AG08395 (cell line): ENCODE results near the gene TGM1.

Experiments used
- DNase-seq: peaks from one replicate; pipeline ENCODE4 v3.0.0; 2012; ENCODE audit warnings: mixed read lengths, low spot score

TGM1 gene

DNA sequence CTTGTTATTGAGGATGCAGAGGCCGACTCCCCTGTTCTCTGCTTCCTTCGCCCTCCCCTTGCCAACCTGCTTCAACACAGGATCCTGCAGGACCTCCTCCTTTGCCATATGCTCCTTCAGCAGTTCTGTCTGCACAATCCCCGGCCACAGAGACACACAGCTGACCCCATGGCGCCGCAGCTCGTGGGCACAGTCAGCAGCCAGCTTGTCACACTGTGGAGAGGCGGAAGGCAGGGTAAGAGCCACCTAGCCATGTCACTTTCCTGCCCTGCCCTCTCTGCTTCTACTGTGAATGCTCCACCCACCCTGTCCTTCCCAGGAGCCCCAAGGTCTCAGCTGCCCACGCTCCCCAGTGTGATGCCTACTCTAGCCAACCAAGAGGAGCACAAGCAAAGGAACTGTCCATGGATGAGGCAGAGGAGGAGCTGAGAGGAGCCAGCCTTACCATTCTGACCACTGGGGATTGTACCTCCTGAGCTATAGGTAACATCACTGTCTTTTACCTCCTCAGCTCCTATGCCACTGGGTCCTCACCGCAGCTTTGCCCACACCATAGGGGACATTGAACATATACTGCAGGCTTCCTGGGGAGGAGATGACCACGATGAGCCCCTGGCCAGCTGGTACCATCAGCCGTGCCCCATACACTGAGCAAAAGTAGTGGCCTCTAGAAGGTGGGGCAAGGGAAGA lies 29.3 kb upstream of the TGM1 start:
- no peak for DNase-seq

DNA sequence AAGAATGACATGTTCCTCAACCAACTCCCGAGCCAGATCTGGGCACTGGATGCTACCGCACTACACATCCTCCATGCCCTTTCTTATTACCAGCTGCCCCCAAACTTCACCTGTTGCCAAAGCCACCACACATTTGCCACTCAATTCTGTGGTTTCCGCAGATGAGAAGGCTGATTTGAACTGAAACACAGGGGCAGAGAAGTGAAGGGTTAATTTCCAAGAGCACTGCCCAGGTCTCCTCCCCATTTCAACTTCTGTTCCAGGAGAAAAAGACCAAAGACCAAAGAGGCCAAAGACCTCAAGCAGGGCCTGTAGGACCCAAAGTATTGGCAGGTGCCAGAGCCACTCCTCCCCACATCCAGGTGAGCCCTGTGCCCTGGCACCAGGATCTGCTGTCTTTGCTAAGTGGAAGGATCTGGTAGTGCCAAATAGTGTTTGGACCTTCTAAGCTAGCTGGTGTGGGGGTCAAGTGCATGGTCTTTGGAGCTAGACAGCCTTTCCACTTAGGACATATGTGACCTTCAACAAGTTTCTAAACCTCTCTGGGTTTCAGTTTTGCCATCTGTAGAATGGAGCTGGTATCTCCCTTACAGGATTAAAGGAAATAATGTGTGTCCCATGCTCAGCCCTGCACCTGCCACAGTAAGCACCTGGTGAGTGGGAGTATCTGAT lies 28.6 kb upstream of the TGM1 start:
- DNase-seq: no peak

- DNase-seq: no peak
These were observed 27.8 kb upstream of the TGM1 start for GRCh38 chr14:24290746-24291145.

DNA sequence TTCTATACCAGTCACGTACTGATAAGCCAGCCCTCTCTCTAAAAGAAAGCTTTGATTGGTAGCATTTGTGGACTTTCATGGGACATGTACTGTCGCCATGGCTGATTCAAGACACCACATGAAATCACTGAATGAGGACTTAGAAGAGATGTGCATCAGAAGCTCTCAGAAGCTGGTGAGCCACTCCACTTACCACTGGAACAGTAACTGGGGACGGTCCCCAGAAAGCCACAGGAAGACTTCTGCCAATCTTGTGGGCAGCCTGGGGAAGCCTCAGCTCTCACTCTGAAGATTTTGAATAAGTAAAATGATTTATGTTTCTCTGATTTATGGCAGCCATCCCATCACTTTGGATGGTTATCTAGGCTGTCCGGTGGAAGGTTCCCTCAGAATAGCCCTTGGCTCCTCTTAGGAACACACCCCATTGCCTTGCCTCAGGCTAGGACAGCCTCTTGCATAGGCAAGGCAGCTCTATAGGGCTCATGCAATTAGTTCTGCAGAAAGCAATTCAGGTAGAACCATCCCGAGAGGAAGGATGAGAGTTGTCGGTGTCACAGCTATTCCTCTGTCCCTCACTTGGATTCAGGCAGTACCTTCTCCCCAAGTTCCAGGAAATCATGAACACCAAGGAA lies 26.8 kb upstream of the TGM1 start:
- no peak for DNase-seq

DNA sequence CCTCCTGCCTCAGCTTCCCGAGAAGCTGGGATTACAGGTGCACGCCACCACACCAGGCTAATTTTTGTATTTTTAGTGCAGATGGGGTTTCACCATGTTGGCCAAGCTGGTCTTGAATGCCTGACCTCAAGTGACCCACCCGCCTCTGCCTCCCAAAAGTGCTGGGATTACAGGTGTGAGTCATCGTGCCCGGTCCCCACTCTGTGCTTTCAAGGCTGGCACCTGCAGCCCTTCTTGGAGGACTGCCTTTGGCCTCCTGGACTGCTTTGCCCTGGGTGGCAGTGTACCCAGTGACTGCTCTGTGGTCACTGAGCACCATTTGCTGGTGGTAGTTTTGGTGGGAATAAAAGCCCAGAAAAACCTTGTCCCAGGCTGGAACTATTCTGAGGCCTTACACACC lies 24.0 kb upstream of the TGM1 start:
- DNase-seq: no peak

- DNase-seq: peak; percentile 26
These were observed 22.4 kb upstream of the TGM1 start for GRCh38 chr14:24285351-24285750.

DNA sequence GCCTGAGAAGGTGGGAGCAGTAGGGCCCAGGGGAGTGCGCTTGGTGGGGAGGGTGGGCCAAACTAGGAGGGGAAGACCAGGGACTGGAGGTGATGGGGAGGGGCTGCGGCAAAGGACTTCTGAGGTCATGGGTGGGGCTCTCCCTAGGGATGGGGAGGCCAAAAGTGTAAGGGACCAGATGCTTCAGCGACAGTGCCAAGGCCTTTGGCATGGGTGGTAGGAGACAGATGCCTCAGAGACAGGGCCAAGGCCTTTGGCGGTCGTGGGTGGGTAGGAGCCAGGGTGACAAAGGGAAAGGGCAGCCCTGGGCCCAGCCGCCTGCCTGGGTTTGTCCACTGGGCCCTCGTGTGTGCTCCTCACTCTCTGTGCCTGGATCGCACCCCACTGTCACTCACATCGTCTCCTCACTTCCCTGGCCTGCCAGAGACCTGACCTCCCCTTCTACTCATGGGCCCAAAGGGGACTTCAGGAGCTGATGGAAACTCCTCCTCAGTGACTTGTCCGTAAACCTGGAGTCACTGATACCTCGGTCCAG lies 21.6 kb upstream of the TGM1 start:
- no peak for DNase-seq

DNA sequence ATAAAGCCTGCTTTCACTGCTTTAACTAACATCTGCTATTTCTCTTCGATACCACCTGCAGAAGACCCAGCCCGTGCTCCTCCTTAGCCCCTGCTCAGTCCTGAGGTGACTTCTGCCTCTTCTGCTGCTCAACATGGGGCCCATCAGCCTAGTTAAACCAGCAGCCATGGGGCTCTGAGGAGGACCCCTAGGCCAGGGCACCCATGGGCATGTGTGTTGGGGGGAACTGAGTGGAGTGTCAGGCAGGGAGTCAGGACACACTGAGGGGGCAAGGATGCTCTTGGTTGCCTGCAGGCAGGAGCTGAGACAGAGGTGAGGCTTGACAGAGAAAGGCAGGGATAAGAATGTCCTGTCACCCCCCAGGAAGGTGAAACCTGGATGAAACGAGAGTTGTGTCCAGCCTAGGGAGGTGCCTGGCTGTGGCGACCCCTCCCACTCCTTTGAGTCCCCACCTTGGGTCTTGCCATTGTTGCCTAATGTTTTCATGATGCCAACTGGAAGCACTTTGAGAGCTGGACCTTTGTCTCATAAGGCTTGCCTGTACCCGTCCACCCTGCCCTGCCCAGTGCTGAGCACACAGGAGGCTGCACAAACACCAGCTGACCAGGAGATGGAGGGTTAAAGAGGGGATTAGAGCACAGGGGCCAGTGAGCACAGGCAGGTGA lies 21.0 kb upstream of the TGM1 start:
- DNase-seq: no peak

DNA sequence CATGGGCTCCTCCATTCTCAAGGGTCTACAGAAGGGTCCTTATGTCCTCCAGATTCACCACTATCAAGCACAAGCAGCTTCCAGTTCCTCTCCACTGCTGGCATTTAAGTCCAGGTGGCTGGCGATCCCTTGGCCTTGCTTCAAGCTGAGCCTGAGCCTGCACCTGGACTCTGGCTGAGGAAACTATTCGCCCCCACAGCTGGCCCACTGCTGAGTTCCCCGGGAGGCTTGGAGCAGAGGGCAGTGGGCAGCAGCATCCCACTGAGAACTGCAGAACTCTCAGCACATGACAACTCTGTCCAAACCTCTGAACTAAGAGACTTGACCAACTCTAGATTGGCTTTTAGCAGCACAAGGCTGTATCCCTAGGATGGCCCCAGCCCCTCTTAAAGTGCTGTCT lies 19.8 kb upstream of the TGM1 start:
- no peak for DNase-seq

GRCh38 chr14:24281636-24282035 lies 18.7 kb upstream of the TGM1 start:
- DNase-seq: no peak

DNA sequence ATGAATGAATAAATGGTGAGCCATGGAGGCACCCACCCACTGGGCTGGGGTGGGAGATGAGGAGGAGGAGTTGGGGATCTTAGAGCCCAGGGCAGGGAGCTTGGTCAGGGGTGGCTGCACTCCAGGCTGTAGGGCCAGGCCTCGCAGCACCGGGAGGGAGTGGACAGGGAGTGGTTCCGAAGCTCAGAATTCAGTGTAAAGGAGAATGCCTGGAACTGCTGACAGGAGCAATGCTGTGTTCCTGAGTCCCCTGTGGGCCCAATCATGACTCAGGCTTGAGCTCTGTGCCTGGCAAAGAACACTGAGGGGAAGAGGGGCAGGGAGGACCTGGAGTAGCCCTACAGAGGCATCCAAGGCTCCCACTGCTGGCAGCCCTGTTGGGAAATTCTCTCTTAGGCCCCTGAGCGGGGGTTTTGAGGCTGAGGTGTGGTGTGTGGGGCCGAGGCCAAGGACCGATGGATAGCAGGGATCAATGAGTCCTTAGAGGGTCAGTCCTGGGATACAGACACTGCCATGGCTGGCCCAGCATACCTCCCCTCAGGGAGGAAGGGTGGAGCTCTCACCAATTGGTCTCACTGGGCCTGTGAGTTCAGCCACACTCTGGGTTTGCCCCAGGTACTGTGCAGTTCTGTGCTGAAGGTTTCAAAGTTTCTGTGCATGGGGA lies 18.0 kb upstream of the TGM1 start:
- DNase-seq: no peak

- peak; percentile 20 for DNase-seq
These were observed 16.6 kb upstream of the TGM1 start for GRCh38 chr14:24279301-24280186.

DNA sequence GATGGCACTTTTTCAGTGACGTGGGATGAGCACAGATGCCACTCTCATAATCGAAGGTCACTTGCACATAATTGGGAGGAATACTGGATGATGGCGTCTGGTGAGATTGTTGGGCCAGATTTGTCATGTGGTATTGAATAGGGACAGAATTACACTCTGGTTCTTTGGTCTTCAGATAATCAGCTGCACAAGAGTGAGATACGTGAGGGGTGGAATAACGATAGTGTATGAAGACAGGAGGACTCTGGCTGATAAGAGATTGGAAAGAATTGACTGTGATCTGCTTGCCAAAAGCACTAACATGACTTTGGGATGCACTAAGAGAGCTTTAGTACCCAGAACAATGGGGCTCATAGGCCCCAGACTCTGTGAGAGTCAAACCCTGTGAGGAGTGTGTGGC lies 15.4 kb upstream of the TGM1 start:
- no peak for DNase-seq

DNA sequence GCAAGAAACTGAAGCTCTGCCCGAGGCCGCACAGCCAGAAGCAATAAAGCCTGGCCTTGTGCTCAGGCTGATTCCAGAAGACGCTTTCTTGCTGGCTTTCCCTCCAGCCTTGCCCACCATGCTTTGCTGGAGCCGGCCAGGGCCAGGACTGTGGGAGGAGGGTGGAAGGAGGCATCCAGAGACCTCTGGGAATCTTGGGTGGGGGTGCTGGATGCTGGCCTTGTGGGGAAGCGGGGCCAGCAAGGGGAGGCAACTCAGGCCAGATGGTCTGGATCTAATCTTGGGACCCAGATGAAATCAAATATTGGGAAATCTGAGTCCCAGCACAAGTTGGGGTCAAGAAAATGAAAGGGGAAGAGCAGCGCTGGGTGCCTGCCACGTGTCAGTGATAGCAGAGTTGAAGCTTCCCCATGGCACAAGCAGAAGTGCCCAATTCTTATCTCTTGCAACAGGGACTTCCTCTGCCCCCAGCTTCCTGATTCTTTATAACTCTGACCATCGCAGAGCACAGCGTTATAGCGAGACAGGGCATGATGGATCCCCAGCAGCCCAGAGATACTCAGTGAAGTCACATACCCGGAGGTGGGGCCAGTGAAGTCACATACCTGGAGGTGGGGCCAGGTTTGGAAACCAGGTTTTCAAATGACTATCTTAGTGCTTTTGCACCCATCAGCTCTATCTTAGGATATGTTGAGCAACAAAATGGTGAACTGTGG lies 14.8 kb upstream of the TGM1 start:
- DNase-seq: no peak

DNA sequence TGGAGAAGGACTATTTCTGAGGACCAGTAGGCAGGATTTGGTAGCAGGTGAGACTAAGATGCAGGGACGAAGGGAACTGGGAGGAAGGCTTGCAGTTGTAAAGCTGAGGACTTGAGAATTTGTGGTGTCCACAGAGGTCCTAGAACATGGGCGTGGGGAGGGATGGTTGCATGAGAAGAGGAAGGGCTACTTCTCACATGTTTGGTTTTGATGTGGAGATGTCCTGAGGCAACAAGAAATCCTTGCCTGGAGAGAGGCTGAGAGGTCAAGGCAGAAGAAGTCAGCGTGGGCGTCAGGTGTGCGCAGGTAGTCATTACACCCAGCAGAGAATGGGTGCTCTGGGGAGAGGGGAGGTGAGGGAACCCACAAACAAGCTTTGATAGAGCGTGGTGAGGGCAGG lies 14.1 kb upstream of the TGM1 start:
- no peak for DNase-seq

GRCh38 chr14:24274101-24274543 lies 11.1 kb upstream of the TGM1 start:
- DNase-seq: no peak

DNA sequence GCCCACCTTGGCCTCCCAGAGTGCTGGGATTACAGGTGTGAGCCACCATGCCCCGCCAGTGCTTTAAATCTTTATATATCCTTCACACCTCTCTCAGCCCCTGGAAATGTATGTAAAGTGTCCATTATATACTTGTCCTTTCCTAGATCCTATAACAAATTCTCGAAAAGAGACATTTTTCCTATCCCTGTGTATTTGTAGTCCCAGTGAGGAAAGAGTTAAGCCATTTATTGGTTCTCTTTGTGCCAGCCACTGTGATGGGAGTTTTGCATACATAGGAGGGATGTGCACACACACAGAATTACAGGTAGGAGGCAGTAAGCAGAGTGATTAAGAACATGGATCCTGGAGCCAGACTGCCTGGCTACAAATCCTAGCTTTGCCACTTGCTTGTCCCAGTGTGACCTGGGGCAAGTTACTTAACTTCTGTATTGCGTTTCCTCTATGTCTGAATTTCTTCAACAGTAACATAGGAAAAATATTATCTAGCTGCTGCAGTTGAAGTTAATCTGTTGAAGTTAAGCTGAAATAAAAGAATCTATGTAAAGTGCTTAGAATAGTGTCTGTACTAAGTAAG lies 10.5 kb upstream of the TGM1 start:
- no peak for DNase-seq

DNA sequence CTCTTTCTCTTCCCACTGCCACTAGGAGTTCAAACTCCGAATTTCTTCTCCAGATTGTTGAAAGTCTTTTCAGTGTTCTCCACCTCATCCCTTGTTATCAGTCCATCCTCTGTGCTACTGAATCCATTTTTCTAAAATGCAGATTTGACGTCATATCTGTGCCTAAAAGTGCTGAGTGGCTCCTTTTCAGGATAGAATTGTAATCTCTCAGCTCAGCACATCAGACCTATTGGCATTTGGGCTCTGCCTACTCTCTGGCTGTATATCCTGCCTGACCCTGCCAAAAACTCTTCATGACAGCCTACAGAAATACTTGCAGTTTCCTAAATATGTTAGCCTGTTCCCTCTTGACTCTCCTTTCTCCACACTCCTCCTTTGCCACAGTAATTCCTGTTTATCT lies 9.5 kb upstream of the TGM1 start:
- no peak for DNase-seq

- no peak for DNase-seq
These were observed 8.9 kb upstream of the TGM1 start for GRCh38 chr14:24271834-24272263.
